Gastrocnemius medialis (tissue), 4 donors: Measurements from ENCODE around the gene HLA-DMA. TPM values are rescaled to one million over a fixed set of nuclear protein-coding genes. Genes with fewer than 3 reads are reported as not detected.
"Not testable (repeated sequence)": the region's sequence is repeated elsewhere in the genome, so short reads cannot be mapped to it uniquely, and the experiment has no call there.

ENCODE experiments used
- ATAC-seq, 2 donors: fragments of 150-250 bp; one replicate each; pipeline ENCODE4 v1.9.1; 2016
- DNase-seq, 2 donors: peaks; one replicate each; pipeline ENCODE4 v3.0.0-alpha.2; 2019
- H3K27ac ChIP-seq, 4 donors: fragments of 200-600 bp; sonication (generic); 1 replicate in 1 of 4; 2 replicates in 3 of 4; pipeline ENCODE4 v1.5.1; 2016 to 2018; ENCODE audit warnings: mild to moderate bottlenecking in 2 of 4, moderate library complexity in 1 of 4
- H3K27me3 ChIP-seq, 3 donors: fragments of 200-600 bp; sonication (generic) in 2 of 3; 1 replicate in 1 of 3; 2 replicates in 2 of 3; pipeline versions ENCODE4 v1.5.1 to v1.6.0; 2016 to 2019; ENCODE audit warnings: mild to moderate bottlenecking in 1 of 3, moderate library complexity in 1 of 3
- H3K36me3 ChIP-seq, 2 donors: fragments of 200-600 bp; sonication (generic) in 1 of 2; one replicate each; pipeline ENCODE4 v1.5.1; 2017 to 2018
- H3K4me1 ChIP-seq, 2 donors: fragments of 200-600 bp; sonication (generic) in 1 of 2; one replicate each; pipeline ENCODE4 v1.5.1; 2016 to 2017; ENCODE audit warnings: mild to moderate bottlenecking in 2 of 2
- H3K4me3 ChIP-seq, 4 donors: fragments of 200-600 bp; sonication (generic) in 3 of 4; 1 replicate in 1 of 4; 2 replicates in 3 of 4; pipeline ENCODE4 v1.5.1; 2016 to 2019; ENCODE audit warnings: mild to moderate bottlenecking in 2 of 4
- H3K9me3 ChIP-seq, 3 donors: fragments of 200-600 bp; sonication (generic) in 2 of 3; 1 replicate in 1 of 3; 2 replicates in 2 of 3; pipeline ENCODE4 v1.5.1; 2016 to 2019
- CTCF ChIP-seq, 5 experiments: fragments of 450-650 bp in 3 of 5; fragments of 200-600 bp in 2 of 5; sonication (generic) in 2 of 5; IDR thresholded peaks in 4 of 5; conservative IDR thresholded peaks in 1 of 5; 1 replicate in 4 of 5; 2 replicates in 1 of 5; pipeline ENCODE4 v1.5.1; 2016 to 2019; ENCODE audit warnings: antibody characterized with exemption in 5 of 5, mild to moderate bottlenecking in 3 of 5, moderate library complexity in 3 of 5
- POLR2A ChIP-seq, 2 donors: fragments of 450-650 bp; IDR thresholded peaks; one replicate each; pipeline ENCODE4 v1.6.1; 2017; ENCODE audit warnings: antibody characterized with exemption in 2 of 2, mild to moderate bottlenecking in 2 of 2, moderate library complexity in 2 of 2
- in situ Hi-C, 4 donors: fragments of 200-750 bp; cut with MboI; loops; one replicate each; pipeline versions ENCODE4 v1.15.0 to v1.8.0; 2017; ENCODE audit warnings: low sequenced_read_pairs in 4 of 4
- intact Hi-C: fragments of 100-400 bp; cut with DNase I; formaldehyde crosslinking; loops from one replicate; pipeline ENCODE4 v1.15.1; 2023; ENCODE audit warnings: low total_unique reads
- total RNA-seq, 4 donors: library from RNA; depleted of rRNA; stranded (reverse); fragments of >200 nt; gene quantifications; one replicate each; pipeline versions ENCODE4 v1.1.0 to v1.2.3, GENCODE V29; 2016

HLA-DMA gene
- total RNA-seq, 4 donors from 2014 or later: 3.6 to 22.8 (median 6.3) TPM

DNA sequence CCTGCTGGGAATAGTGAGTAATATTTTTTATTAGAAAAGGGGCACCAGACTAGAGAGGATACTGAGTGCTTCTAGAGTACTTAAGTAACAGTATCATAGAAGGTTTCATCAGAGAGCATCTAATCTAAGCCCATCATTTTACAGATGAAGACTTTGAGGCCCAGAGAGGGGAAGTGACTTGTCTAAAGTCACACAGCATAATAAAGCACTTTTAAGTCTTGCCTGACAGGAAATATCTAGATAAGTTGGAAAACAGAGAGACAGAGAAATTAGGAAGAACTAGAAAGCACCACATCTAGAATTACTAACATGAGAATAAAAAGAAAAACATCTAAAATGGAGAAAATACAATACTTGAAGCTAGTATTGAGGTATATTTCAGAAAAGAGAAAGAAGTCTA, 6.0 kb downstream of the HLA-DMA start:
- Histone ChIP-seq H3K4me1 (no peaks in the 10 kb centered on the region), H3K27me3 (no peaks in the 10 kb centered on the region), H3K36me3 (no peaks in the 10 kb centered on the region), H3K4me3 (no peak overlapping the region), H3K9me3 (no peaks in the 10 kb centered on the region), H3K27ac (no peak overlapping the region)
- ATAC-seq (no peak), DNase-seq (no peak)
- intact Hi-C loops (no loop called here), in situ Hi-C loops (no loop called here)
- TF ChIP-seq CTCF (IDR thresholded peaks at IDR 0.05 in 4 of 5, conservative IDR thresholded peaks at IDR 0.05 in 1 of 5): no peak
- TF ChIP-seq POLR2A (IDR thresholded peaks at IDR 0.05): no peak

- in situ Hi-C loops (no loop called here), intact Hi-C loops (no loop called here)
- Histone ChIP-seq H3K36me3 (no peaks in the 10 kb centered on the region), H3K27me3 (no peaks in the 10 kb centered on the region), H3K4me3 (no peak overlapping the region), H3K4me1 (peaks cover 0 to 7% of the 10 kb centered on the region in 2 donors), H3K9me3 (no peaks in the 10 kb centered on the region), H3K27ac (no peak overlapping the region)
- DNase-seq (no peak), ATAC-seq (no peak)
- TF ChIP-seq CTCF (IDR thresholded peaks at IDR 0.05 in 4 of 5, conservative IDR thresholded peaks at IDR 0.05 in 1 of 5): no peak
- TF ChIP-seq POLR2A (IDR thresholded peaks at IDR 0.05): no peak
These were observed 6.9 kb downstream of the HLA-DMA start for GRCh38 chr6:32945953-32946352.

DNA sequence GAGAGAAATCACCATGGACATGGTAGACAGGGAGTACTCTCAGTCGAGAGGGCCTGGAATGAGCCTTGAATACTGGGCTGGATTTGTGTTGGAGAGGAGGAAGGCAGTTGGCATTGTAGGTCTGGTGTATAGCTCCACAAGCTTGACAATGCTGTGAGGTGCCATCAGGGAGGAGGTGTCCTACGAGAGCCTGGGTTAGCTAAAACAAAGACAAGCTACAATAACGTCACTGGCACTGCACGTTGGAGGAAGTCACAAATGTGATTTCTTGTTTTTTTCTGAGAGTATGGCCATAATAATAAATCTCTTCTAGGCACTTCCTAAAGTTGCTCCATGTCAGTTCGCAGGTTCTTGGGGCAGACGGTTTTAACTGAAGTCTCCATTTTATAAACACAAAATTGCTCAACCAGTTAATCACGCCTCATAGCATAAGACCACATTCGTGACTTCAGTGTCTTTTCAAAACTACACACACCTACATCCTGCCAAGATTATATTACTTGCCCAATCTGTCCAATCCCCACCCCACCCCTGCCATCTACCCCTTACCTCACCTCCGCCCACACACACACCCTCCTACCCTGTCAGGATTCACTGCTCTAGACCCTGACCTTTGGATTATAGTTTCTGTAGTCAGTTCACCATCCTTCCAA, 7.7 kb downstream of the HLA-DMA start:
- Histone ChIP-seq H3K27ac (peak overlapping the region in 1 of 4 donors; percentile 2), H3K4me3 (no peak overlapping the region), H3K27me3 (no peaks in the 10 kb centered on the region), H3K36me3 (no peaks in the 10 kb centered on the region), H3K9me3 (no peaks in the 10 kb centered on the region), H3K4me1 (peaks cover 0 to 13% of the 10 kb centered on the region in 2 donors)
- ATAC-seq (no peak), DNase-seq (no peak)
- TF ChIP-seq CTCF (IDR thresholded peaks at IDR 0.05 in 4 of 5, conservative IDR thresholded peaks at IDR 0.05 in 1 of 5): no peak
- TF ChIP-seq POLR2A (IDR thresholded peaks at IDR 0.05): peak in 1 of 2 donors; percentile 8
- intact Hi-C loops: no loop called here
- in situ Hi-C loops: no loop called here

GRCh38 chr6:32943864-32944649, 8.8 kb downstream of the HLA-DMA start:
- Histone ChIP-seq H3K27ac (peak overlapping the region in 1 of 4 donors; percentile 14), H3K9me3 (no peaks in the 10 kb centered on the region), H3K4me1 (peaks cover 0 to 13% of the 10 kb centered on the region in 2 donors), H3K27me3 (no peaks in the 10 kb centered on the region), H3K4me3 (no peak overlapping the region), H3K36me3 (no peaks in the 10 kb centered on the region)
- no peak for ATAC-seq
- intact Hi-C loops (no loop called here), in situ Hi-C loops (no loop called here)
- DNase-seq: no peak
- TF ChIP-seq CTCF (IDR thresholded peaks at IDR 0.05 in 4 of 5, conservative IDR thresholded peaks at IDR 0.05 in 1 of 5): no peak
- no peak for TF ChIP-seq POLR2A (IDR thresholded peaks at IDR 0.05)

DNA sequence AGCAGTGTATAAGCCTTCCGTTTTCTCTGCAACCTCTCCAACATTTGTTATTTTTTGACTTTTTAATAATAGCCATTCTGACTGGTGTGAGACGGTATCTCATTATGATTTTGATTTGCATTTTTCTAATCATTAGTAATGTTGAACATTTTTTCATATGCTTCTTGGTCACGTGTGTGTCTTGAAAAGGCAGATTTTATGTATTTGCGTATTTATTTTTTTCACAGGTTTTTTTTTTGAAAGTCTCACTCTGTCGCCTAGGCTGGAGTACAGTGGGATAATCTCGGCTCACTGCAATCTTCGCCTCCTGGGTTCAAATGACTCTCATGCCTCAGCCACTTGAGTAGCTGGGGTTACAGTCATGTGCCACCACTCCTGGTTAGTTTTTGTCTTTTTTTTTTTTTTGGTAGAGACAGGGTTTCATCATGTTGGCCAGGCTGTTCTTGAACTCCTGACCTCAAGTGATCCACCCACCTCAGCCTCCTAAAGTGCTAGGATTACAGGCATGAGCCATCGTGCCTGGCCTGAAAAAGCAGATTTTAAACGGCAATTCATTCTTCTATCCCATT, 10.3 kb downstream of the HLA-DMA start:
- H3K4me3 ChIP-seq, H3K36me3 ChIP-seq, intact Hi-C loops, DNase-seq, in situ Hi-C loops, H3K27me3 ChIP-seq, H3K27ac ChIP-seq, ATAC-seq, H3K9me3 ChIP-seq: not testable (repeated sequence)
- peaks cover 0 to 13% of the 10 kb centered on the region in 2 donors for H3K4me1 ChIP-seq
